Ecto neural progenitor cell (in vitro differentiated cells): Measurements from ENCODE around the gene FGF12.
"Not testable (repeated sequence)": the region's sequence is repeated elsewhere in the genome, so short reads cannot be mapped to it uniquely, and the experiment has no call there.

Experiments
- DNase-seq: peaks from one replicate; pipeline ENCODE4 v3.0.0-alpha.2; 2018; ENCODE audit warnings: low spot score

Gene FGF12

GRCh38 chr3:192578729-192579128, 148.6 kb downstream of the FGF12 start:
- DNase-seq, result no peak

GRCh38 chr3:192577811-192578210, 149.5 kb downstream of the FGF12 start:
- DNase-seq, result no peak

- no peak for DNase-seq
These were observed 150.1 kb downstream of the FGF12 start for GRCh38 chr3:192577271-192577670.

- DNase-seq, result not testable (repeated sequence)
These were observed 150.6 kb downstream of the FGF12 start for GRCh38 chr3:192576704-192577103.

- DNase-seq, result no peak
These were observed 151.3 kb downstream of the FGF12 start for GRCh38 chr3:192575879-192576506.

- no peak for DNase-seq
These were observed 154.1 kb downstream of the FGF12 start for GRCh38 chr3:192573240-192573639.

GRCh38 chr3:192570821-192571791, 156.2 kb downstream of the FGF12 start:
- DNase-seq, result no peak

GRCh38 chr3:192570315-192570714, 157.0 kb downstream of the FGF12 start:
- no peak for DNase-seq

- DNase-seq, result peak; percentile 70
These were observed 160.5 kb downstream of the FGF12 start for GRCh38 chr3:192566706-192567290.

GRCh38 chr3:192564611-192565010, 162.7 kb downstream of the FGF12 start:
- DNase-seq, result no peak

GRCh38 chr3:192563417-192563816, 163.9 kb downstream of the FGF12 start:
- DNase-seq, result no peak

GRCh38 chr3:192553707-192554106, 173.6 kb downstream of the FGF12 start:
- no peak for DNase-seq

GRCh38 chr3:192550356-192550755, 177.0 kb downstream of the FGF12 start:
- no peak for DNase-seq

GRCh38 chr3:192545333-192545732, 182.0 kb downstream of the FGF12 start:
- DNase-seq, result no peak

- no peak for DNase-seq
These were observed 184.2 kb downstream of the FGF12 start for GRCh38 chr3:192543163-192543562.

GRCh38 chr3:192516820-192517219, 210.5 kb downstream of the FGF12 start:
- DNase-seq, result no peak

GRCh38 chr3:192515664-192516045, 211.7 kb downstream of the FGF12 start:
- DNase-seq, result peak; percentile 42

GRCh38 chr3:192514754-192515663, 212.3 kb downstream of the FGF12 start:
- peak; percentile 77 for DNase-seq

GRCh38 chr3:192514081-192514753, 213.1 kb downstream of the FGF12 start:
- DNase-seq, result peak; percentile 67

- no peak for DNase-seq
These were observed 221.6 kb downstream of the FGF12 start for GRCh38 chr3:192505731-192506130.

GRCh38 chr3:192501401-192501800, 225.9 kb downstream of the FGF12 start:
- no peak for DNase-seq
